ENCODE results near the gene ABCA7.

- TF ChIP-seq CTCF (IDR thresholded peaks at IDR 0.05) (no peak), POLR2A (IDR thresholded peaks at IDR 0.05) (no peak)
Measured at GRCh38 chr19:1080360-1081161, 40.7 kb downstream of the ABCA7 start.
